NCI-H1092 (cell line): ENCODE measurements around the gene CCL22.
"Not testable (repeated sequence)": the region's sequence is repeated elsewhere in the genome, so short reads cannot be mapped to it uniquely, and the experiment has no call there.

Source experiments
- DNase-seq: peaks from one replicate; lab custom pipeline; 2025; lab: John Stamatoyannopoulos, UW

Gene CCL22

DNA sequence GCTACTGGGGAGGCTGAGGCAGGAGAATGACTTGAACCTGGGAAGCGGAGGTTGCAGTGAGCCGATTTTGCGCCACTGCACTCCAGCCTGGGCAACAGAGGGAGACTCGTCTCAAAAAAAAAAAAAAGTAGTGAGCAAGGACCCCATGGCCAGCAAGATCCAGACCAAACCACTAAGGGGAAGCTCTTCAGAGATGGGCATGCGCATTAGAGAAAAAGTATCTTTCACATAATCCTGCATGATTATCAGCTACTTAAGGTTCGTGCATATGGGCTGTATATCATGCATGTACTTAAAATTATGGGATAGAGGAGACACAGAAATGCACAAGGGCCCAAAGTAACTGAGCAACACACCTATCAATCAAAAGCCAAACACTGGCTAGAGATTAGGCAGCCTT, 10.7 kb upstream of the CCL22 start:
- no peak for DNase-seq

DNA sequence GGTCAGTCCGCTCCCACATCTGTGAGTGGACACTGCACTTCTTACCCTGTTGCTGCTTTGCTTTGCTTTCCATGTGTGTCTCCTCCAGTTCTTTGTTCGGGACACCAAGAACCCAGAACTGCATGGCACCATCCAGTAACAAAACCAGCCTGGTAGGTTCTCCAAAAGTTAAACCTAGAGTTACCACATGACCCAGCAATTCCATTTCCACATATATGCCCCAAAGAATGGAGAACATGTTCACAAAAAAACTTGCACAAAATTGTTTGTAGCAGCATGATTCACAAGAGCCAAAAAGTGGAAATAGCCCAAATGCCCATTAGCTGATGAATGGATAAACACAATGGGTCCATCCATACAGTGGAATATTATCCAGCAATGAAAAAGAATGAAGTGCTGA, 10.3 kb upstream of the CCL22 start:
- no peak for DNase-seq

DNA sequence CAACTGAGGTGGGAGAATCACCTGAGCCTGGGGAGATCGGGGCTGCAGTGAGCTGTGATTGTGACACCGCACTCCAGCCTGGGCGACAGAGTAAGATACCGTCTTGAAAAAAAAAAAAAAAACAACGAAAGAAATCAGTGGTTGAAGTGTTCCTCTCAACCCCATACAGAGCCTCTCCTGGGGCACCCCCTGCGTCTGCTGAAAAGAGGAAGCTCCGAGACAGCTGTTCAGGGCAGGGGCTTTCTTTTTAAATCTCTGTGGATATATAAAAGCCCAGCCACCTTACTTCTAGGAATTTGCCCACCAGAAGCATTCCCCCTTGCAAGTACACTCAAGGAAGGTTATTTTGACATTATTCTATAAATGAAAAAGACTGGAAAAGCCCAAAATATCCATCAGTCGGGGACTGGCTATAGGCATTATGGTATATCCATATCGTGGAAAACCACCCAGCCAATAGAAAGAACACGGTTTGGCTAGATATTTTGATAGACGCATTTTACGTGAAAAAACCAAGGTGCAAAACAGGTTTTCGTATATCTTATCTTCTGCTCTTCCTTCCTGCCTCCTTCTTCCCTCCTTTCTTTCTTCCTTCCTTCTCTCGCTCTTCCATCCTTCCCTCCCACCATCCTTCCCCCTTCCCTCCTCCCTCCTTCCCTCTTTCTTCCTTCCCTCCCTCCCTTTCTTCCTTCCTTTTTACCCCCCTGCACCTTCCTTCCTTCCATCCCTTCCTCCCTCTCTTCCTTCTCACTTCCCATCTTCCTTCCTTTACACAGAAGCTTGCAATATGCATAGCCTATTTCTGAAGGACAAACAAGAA, 9.2 kb upstream of the CCL22 start:
- no peak for DNase-seq

DNA sequence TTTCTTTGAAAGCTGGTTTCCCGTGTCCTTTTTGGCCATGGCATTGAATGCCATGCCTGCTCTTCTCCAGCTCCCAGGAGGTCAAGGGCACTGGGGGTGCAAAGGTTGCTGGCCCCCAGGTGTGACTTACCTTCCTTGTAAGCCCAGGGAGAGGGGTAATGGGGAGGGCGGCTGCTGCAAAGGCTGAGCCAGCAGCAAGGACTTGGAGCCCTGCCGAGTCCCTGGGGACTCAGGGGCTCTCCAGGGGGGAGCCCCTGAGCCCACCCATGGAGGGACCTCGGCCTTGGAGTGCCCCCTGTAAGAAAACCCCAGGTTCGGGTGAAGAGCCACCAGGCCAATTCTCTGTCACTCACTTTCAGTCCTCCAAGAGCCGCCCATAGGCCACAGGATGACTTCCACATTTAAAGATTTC, 5.9 kb upstream of the CCL22 start:
- DNase-seq, result no peak

DNA sequence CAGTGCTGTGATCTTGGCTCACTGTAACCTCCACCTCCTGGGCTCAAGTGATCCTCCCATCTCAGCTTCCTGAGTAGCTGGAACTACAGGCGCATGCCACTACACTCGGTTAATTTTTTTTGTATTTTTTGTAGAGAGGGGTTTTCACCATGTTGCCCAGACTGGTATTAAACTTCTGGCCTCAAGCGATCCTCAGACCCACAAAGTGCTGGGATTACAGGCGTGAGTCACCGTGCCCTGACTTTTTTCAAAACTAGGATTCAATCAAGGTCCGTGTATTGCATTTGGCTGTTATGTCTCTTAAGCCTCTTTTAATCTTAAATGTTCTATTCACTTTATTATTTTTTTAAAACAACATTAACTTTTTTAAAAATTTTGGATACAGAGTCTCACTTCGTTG, 4.3 kb upstream of the CCL22 start:
- no peak for DNase-seq

DNA sequence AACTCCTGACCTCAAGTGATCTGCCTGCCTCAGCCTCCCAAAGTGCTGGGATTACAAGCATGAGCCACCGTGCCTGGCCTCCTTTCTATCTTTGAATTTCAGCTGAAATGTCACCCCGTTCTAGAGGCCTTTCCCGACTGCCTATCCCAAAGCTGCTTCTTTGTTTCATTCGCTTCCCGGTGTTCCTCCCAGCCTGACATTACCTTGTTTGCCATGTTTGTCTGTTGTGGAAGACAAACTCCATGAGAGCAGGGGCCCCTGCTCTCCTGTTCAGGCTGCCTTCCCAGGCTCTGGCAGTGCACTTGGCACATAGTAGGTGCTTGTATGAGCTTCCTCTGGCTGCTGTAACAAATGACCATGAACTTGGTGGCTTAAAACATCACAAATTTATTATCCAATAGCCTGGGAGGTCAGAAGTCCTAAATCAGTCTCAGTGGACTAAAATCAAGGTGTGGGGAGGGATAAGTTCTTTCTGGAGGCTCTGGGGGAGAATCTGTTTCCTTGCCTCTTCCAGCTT, 2.6 kb upstream of the CCL22 start:
- no peak for DNase-seq

DNA sequence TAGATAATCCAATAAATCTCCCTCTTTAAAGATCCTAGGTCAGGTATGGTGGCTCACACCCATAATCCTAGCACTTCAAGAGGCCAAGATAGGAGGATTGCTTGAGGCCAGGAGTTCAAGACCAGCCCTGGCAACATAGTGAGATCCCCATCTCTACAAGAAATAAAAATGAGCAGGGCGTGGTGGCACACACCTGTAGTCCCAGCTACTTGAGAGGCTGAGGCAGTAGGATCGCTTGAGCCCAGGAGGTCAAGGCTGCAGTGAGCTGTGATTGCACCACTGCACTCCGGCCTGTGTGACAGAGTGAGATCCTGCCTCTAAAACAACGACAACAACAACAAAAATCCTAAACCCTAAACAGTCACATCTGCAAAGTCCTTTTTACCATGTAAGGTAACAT, 2.0 kb upstream of the CCL22 start:
- no peak for DNase-seq

DNA sequence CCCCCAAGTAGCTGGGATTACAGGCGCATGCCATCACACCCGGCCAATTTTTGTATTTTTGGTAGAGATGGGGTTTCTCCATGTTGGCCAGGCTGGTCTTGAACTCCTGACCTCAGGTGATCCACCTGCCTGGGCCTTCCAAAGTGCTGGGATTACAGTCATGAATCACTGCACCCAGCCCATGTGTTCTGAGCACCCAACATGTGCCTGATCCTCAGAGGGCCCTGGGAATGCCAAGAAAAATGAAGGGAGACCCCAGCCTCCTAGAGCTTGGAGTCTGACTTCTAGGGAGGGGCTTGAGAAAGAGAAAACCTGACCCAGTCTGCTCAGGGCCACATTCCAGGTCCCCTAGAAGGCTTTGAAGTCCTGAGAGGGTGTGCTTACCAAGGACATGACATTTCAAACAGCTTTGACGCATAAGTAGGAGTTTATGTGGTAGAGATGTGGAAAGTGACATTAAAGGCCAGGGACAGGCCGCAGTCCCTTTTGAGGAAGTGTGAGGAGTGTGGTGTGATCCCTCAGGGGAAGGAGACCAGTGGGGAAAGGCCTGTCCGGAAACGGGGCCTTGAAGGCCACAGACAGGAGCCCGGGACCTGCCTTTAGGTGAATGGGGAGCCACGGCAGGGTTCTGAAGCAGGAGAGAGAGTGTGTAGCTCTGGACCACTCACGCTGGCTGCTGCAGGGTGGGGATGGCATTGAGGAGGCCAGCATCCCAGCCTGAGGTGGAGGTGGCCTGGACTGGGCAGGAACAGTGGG, 1.1 kb upstream of the CCL22 start:
- DNase-seq, result no peak

DNA sequence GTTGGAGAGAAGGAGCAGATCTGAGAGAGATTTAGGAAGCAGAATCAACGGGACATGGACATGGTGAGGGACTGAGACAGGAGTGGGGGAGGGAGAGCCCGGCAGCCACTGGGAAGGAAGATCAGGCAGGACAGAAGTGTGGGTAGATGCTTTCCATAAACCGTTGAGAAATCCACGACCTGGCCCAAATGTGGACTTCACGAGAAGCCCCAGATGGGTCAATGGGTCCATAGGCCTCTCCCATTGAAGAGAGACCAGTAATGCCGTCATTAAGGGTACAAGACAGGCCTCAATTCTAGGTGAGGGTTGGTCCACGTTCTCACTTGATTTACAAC, 530 bp upstream of the CCL22 start:
- DNase-seq, result no peak

DNA sequence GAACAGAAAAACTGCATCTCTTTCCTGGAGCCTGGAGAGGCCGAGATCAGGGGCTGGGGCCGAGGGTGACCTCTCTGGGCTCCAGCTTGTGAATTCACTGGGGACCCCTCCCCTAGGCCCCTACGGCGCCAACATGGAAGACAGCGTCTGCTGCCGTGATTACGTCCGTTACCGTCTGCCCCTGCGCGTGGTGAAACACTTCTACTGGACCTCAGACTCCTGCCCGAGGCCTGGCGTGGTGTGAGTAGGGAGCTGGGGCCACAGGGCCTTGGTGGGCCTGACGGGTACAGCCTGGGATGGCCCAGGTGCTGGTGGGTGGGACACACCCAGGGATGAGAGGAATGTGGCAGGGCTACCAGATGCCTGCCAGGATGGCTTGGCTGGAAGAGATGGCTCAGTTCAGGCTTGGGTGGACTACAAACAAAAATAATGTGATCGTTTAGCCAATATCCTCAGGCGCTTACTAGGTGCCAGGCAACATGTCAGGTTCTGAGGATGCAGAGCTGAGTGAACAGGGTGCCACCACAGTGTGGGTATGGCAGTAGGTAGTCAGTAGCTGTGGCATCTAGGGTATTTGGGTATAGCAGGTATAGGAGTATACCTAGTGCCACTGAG, 1.8 kb downstream of the CCL22 start:
- DNase-seq, result no peak

DNA sequence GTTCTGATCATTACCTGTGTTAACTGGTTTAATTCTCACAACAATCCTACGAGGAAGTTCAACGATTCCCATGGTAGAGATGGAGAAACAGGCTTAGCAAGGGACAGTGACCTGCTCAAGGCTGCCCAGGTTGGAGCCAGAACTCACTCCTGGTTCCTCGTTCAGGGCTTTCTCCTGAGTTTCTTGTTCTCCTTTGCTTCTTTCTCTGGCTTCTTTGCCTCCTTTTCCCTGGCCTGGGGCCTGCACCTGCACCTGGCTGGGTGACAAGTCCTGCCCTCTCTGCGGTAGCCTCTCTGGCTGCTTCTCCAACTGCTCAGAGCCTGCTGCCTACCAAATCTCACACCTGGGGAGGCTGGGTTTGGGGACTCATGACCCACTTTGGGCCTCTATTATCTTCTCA, 2.8 kb downstream of the CCL22 start:
- no peak for DNase-seq

DNA sequence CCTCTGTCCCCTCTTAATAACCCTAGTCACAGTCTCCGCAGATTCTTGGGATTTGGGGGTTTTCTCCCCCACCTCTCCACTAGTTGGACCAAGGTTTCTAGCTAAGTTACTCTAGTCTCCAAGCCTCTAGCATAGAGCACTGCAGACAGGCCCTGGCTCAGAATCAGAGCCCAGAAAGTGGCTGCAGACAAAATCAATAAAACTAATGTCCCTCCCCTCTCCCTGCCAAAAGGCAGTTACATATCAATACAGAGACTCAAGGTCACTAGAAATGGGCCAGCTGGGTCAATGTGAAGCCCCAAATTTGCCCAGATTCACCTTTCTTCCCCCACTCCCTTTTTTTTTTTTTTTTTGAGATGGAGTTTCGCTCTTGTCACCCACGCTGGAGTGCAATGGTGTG, 5.6 kb downstream of the CCL22 start:
- no peak for DNase-seq

DNA sequence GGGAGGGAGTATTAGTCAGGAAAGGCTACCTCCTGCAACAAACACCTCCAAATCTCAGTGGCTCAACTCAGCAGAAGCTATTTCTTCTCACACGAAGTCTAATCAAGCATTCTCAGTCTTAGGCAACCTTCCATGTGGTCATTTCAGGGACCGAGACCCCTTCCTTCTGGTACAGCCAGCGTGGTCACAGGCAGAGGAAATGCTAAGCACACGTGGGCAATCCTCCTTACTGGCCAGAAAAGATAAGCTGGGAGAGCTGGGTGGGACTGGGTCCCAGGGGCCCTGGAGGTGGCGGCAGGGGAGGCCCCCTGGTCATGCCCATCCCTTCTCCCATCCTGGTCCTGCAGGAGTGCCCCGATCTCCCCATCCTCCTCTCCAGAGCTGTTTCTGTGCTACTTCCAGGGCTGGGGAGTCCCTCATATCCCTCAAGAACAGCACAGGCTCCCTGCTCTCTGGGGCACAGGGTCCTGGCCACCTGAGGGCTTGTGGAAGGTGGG, 8.0 kb downstream of the CCL22 start:
- DNase-seq, result no peak

DNA sequence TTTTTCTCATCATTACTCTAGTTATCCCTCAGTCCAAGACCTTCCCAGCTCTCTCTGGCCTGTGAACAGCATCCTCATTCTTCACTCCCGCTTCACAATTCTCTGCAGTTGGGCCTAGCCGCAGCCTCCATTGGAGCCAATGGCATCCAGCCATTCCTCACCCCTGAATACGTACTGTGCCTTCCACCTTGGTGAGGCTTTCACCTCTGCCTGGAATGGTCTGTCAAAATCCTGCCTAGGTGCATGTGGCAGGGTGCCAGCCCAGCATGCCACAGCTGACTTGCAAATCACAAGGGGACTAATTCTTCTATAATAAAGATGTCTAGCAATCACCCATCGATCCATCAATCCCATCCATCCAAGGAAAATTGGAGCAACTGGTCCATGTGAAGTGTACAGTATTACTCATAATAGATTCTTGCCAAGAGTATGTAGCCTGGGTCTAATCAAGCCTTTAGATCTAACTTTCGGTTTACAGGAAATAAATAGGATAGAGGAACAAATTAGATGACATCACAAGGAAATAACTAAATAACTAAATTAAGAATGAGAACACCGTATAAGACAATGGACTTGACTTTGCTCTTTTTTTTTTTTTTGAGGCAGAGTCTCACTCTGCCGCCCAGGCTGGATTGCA, 8.7 kb downstream of the CCL22 start:
- DNase-seq, result no peak

DNA sequence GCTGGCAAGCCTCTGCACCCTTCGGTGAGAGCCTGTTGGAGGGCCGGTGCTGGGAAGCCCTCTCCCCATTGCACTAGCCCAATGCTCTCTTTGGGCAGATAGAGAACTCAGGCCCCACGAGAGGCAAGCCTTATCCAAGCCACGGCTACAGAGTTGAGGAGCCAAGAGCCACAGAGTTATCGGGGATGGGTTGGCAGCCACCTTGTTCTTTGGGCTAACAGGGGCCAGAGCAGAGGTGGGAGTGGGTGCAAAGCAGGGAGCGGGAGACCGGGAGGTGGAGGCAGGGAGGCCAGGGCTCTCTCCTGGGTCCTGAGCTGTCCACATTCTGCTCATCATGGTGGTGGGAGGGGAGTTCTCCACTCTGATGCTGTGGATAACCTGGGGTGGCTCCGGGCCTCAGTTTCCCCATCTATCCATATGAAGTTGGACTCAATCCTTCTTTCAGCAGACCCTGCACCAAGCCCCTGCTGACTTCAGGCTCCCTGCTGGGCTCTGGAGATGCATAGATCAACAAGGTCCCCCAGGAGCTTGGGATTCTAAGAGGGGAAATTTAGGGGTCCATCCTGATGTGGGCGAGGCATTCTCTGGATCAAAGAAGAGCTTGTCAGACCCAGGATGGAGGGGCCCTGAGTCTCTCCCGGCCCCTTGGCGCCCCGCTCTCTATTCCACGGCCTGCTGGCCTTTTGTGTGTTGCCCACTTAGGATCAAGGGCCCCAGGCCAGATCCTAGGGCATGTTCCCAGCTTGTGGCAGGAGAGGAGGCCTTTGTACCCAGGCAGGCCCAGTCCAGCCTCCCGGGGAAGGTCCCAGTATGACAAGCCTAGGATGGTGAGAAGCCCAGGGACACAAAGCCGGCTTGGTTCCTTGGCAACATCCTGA, 13.2 kb downstream of the CCL22 start:
- no peak for DNase-seq

DNA sequence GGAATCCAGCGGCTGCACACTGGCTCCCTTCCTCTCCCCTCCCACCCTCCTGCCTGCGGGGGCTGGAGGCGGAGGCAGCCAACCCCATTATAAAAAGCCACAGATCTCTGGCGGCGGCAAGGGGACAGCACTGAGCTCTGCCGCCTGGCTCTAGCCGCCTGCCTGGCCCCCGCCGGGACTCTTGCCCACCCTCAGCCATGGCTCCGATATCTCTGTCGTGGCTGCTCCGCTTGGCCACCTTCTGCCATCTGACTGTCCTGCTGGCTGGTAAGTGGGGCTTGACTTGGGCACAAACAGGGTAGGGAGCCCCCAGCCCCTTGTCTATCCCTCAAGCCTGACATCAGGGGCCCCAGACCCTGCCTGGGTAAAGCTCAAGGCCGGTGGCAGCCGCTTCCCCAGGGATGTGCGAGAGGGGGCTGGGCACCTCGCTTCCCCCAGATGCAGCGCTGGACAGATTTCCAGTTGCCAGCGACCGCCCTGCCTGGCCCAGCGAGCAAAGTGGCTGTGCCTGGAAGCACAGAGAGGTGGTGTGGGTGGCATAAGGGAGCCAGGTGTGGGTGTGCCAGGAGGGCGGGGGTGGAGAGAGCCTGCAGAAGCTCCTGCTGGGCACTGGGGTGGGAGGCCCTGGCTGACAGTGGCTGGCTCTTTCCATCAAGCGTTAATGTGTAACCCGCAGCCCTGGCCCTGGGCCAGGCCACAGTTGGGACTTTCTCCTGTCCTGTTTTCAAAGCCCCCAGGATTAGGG, 14.0 kb downstream of the CCL22 start, which contains the start of gene CX3CL1:
TSS of gene CX3CL1 (plus strand) at position 119 of the 745 bp plus-strand sequence. CDS start at position 198, 79 bp downstream.
- DNase-seq, result peak; percentile 4

DNA sequence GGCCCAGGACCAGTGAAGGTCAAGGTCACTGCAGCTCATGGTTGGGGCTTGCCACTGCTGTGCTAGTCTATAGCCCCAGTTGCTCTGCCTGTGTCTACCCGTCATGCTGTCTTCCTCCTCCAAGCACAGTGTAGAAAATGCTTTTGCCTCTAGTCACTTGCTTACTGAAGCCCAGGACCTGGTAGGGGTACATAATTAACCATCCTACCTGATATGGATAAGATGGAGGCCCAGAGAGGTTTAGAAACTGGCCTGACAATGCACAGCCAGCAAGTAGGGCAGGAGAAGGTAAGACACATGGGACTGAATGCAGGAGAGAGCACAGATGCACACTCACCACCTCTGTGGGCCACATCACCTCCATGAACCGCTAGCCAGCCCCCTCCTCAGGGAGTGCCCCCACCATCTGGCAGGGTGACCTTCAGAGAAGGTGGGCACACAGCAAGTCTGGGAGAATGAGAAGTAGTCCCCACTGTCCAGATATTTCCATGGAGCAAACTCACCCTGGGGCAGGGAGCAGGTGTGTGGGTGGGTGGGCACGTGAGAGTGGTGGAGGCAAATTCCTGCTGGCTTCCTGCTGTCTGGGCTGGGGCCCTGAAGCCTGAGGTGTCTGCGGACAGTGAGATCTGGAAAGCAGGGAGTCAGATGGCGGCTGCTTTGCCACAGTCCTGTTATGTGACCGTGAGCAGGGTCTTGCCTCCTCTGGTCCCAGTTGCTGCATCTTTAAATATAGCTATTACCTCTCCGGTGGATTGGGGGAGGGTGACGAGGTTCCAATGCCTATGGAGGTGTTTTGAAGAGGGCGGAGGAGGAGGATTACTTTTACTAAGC, 14.7 kb downstream of the CCL22 start:
- DNase-seq, result no peak

DNA sequence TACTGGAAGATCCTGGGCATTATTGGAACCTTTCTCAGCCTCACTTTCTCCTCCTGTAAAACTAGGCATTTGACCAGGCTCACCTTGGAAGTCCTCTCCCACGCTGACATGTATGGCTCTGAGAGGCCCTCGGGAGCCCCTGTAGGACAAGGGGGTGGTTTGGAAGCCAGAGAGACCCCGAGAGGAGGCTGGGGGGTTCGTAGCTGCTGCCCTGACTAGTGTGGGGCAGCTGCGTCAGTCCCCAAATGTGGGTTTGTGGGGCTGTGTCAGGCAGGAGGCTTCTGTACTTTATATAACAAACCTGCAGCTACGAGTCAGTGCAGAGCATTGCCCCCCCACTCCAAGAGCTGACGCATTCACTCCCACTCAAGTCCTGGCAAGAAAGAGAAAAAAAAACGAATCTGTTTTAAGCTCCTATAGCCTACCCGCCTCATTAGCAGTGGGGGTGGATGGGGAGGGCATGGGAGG, 15.5 kb downstream of the CCL22 start:
- no peak for DNase-seq

DNA sequence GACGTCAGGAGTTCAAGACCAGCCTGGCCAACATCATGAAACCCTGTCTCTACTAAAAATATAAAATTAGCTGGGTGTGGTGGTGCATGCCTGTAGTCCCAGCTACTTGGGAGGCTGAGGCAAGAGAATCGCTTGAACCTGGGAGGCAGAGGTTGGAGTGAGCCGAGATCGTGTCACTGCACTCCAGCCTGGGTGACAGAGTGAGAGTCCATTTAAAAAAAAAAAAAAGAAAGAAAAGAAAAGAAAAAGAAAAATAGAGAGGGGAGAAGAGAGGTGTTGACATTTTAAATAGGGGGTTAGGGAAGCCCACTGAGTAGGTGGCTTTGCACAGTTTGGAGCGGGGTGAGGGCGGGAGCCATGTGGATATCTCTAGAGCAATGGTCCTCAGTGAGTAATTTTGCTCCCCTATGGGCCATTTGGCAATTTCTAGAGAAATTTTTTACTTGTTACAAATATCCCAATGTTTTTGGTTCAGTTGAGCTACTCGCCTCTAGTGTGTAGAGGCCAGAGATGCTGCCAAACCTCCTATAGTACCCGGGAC, 16.4 kb downstream of the CCL22 start:
- not testable (repeated sequence) for DNase-seq
